Heart left ventricle (tissue), 13 donors: Measurements from ENCODE around the gene UGCG.

Experiments
- POLR2A ChIP-seq, 2 donors: fragments of 450-650 bp; IDR thresholded peaks; one replicate each; pipeline ENCODE4 v1.6.1; 2017; ENCODE audit warnings: antibody characterized with exemption in 2 of 2, mild to moderate bottlenecking in 2 of 2, moderate library complexity in 2 of 2
- TF ChIP-seq, protein P1 (sequence below), 12 donors: fragments of 200-600 bp; sonication (generic) in 4 of 12; IDR thresholded peaks; one replicate each; pipeline versions ENCODE4 v1.5.0 to v1.8.0; 2018 to 2022; ENCODE audit warnings: antibody characterized with exemption in 12 of 12, mild to moderate bottlenecking in 5 of 12
- donor health status: ischemic (EF 13 %, LVEDD 7.1; RV severe dilation, severe dysfunction).
- donor health status: DM: no; HTN: yes; CAD: no.
- donor health status: DM: no; HTN: no; CAD: no.
- donor health status: ischemic (EF 25% LVEDD 6.9; RV normal size, moderate dysfunction).
- donor health status: ischemic (EF 25% LVEDD 5.7; RV mildly dilated, moderate dysfunction).
- donor health status: ischemic (EF 35%, LVEDD 5.7; RV mildly dilated, moderate dysfunction).
- donor health status: nonischemic (EF 11% LVEDD 7.7; RV severe dilation, severe dysfunction).
- donor health status: DM: yes; HTN: yes; CAD: no.
- donor health status: PGD.
- donor health status: ischemic (EF 29% LVEDD 5.4; RV normal size, mild dysfunction).
- donor health status: nonischemic (EF 23%, LVEDD 6.1; RV moderate dilation, normal function).

DNA sequence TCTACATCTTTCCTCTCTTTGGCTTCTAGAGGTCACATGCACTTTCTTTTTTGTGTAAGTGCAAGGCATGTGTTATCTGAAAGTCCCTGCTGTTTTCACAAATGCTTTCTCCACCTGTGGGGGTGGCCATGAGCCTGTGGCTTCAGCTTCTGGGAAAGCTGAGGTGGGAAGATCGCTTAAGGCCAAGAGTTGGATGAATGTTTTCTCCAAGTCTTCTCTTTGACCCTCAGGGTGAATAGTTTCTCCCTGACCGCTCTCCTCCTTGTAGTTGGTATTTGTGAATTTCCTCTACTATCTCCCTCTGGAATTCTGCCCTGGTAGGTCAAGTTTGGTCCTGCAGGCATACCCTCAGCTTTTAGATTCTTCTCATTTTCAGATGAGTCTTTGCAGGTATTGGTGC is 74.2 kb downstream of the UGCG start:
- TF ChIP-seq, protein P1, sequence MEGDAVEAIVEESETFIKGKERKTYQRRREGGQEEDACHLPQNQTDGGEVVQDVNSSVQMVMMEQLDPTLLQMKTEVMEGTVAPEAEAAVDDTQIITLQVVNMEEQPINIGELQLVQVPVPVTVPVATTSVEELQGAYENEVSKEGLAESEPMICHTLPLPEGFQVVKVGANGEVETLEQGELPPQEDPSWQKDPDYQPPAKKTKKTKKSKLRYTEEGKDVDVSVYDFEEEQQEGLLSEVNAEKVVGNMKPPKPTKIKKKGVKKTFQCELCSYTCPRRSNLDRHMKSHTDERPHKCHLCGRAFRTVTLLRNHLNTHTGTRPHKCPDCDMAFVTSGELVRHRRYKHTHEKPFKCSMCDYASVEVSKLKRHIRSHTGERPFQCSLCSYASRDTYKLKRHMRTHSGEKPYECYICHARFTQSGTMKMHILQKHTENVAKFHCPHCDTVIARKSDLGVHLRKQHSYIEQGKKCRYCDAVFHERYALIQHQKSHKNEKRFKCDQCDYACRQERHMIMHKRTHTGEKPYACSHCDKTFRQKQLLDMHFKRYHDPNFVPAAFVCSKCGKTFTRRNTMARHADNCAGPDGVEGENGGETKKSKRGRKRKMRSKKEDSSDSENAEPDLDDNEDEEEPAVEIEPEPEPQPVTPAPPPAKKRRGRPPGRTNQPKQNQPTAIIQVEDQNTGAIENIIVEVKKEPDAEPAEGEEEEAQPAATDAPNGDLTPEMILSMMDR (IDR thresholded peaks at IDR 0.05): no peak
- no peak for TF ChIP-seq POLR2A (IDR thresholded peaks at IDR 0.05)
